ENCODE results near the gene NTSR1. TPM values are rescaled to one million over a fixed set of nuclear protein-coding genes. Genes with fewer than 3 reads are reported as not detected.

The NTSR1 gene
- total RNA-seq, 1 experiment from 2014 or later, result 44.1 TPM

GRCh38 chr20:62776035-62776691 lies 67.5 kb downstream of the NTSR1 start:
- H3K27ac ChIP-seq (ENCODE audit: low read length), result peak overlapping the region; percentile 57; the same call in 1 of the 2 replicates
- H3K9me3 ChIP-seq (ENCODE audit: control insufficient read depth, insufficient read depth, low read depth, low read length), result no peaks in the 10 kb centered on the region
- ATAC-seq, result 0 out of 2 replicates have a peak, but pooled peaks have one; percentile 2
- no peaks in the 10 kb centered on the region; the same call in none of the 2 replicates for H3K4me1 ChIP-seq (ENCODE audit: control insufficient read depth, insufficient read depth, low read length)
- ChIA-PET CTCF (no interaction called here), POLR2A (no interaction called here)
- H3K27me3 ChIP-seq (ENCODE audit: control insufficient read depth, insufficient read depth, low read length), result no peaks in the 10 kb centered on the region
- in situ Hi-C loops (cut with HindIII; ENCODE audit: low pct_unique_long_range_greater_than_20kb, low sequenced_read_pairs) (no loop called here), intact Hi-C loops (cut with micrococcal nuclease; ENCODE audit: unreplicated experiment) (no loop called here)
- H3K36me3 ChIP-seq (ENCODE audit: control insufficient read depth, insufficient read depth, low read length), result no peaks in the 10 kb centered on the region; the same call in 1 of the 2 replicates
- no peak overlapping the region for H3K4me3 ChIP-seq (ENCODE audit: low read depth in 2 of 2, low read length in 2 of 2)
- no peak for TF ChIP-seq SIN3A (IDR thresholded peaks at IDR 0.05; ENCODE audit: borderline replicate concordance, insufficient read depth, low read depth, low read length)
- BruUV-seq (replicated peaks), result no TSS peak
- no peak for DNase-seq (ENCODE audit: low read depth, low spot score)

GRCh38 chr20:62776692-62777527 lies 68.3 kb downstream of the NTSR1 start:
- in situ Hi-C loops (cut with HindIII; ENCODE audit: low pct_unique_long_range_greater_than_20kb, low sequenced_read_pairs) (no loop called here), intact Hi-C loops (cut with micrococcal nuclease; ENCODE audit: unreplicated experiment) (no loop called here)
- ATAC-seq (peak; percentile 28; the same call in 1 of the 2 replicates), DNase-seq (ENCODE audit: low read depth, low spot score) (no peak)
- no peaks in the 10 kb centered on the region; the same call in 1 of the 2 replicates for H3K36me3 ChIP-seq (ENCODE audit: control insufficient read depth, insufficient read depth, low read length)
- no peak for TF ChIP-seq TCF7L2 (IDR thresholded peaks at IDR 0.05; ENCODE audit: low read depth, low read length)
- no peak for TF ChIP-seq POLR2AphosphoS5 (IDR thresholded peaks at IDR 0.05; ENCODE audit: low read depth, low read length)
- TF ChIP-seq, protein P1, sequence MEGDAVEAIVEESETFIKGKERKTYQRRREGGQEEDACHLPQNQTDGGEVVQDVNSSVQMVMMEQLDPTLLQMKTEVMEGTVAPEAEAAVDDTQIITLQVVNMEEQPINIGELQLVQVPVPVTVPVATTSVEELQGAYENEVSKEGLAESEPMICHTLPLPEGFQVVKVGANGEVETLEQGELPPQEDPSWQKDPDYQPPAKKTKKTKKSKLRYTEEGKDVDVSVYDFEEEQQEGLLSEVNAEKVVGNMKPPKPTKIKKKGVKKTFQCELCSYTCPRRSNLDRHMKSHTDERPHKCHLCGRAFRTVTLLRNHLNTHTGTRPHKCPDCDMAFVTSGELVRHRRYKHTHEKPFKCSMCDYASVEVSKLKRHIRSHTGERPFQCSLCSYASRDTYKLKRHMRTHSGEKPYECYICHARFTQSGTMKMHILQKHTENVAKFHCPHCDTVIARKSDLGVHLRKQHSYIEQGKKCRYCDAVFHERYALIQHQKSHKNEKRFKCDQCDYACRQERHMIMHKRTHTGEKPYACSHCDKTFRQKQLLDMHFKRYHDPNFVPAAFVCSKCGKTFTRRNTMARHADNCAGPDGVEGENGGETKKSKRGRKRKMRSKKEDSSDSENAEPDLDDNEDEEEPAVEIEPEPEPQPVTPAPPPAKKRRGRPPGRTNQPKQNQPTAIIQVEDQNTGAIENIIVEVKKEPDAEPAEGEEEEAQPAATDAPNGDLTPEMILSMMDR (IDR thresholded peaks at IDR 0.05), result no peak
- no peak for TF ChIP-seq SIN3A (IDR thresholded peaks at IDR 0.05; ENCODE audit: borderline replicate concordance, insufficient read depth, low read depth, low read length)
- TF ChIP-seq REST (IDR thresholded peaks at IDR 0.05; ENCODE audit: insufficient read depth in 1 of 2, low read depth in 2 of 2, low read length in 1 of 2), result no peak
- CTCF ChIA-PET, result no interaction called here
- POLR2A ChIA-PET, result no interaction called here
- no peaks in the 10 kb centered on the region for H3K9me3 ChIP-seq (ENCODE audit: control insufficient read depth, insufficient read depth, low read depth, low read length)
- no peak overlapping the region for H3K4me3 ChIP-seq (ENCODE audit: low read depth in 2 of 2, low read length in 2 of 2)
- H3K4me1 ChIP-seq (ENCODE audit: control insufficient read depth, insufficient read depth, low read length), result no peaks in the 10 kb centered on the region; the same call in none of the 2 replicates
- no TSS peak for BruUV-seq (replicated peaks)
- no peaks in the 10 kb centered on the region for H3K27me3 ChIP-seq (ENCODE audit: control insufficient read depth, insufficient read depth, low read length)
- peak overlapping the region; percentile 57; the same call in 1 of the 2 replicates for H3K27ac ChIP-seq (ENCODE audit: low read length)

Data from Panc1 (cell line).